H1 (cell line): Measurements from ENCODE around the gene PTX4.

Experiments used
- EGR1 ChIP-seq: IDR thresholded peaks from 2 replicates; pipeline ENCODE4 v1.6.1; 2011; ENCODE audit warnings: low read depth, low read length, borderline replicate concordance
- HDAC2 ChIP-seq, 2 experiments: fragments of 300-600 bp in 1 of 2; sonication (generic) in 1 of 2; IDR thresholded peaks; 2 replicates each; pipeline ENCODE4 v1.6.1; 2011 to 2012; ENCODE audit warnings: low read depth in 2 of 2, low read length in 2 of 2, mild to moderate bottlenecking in 2 of 2, moderate library complexity in 2 of 2, borderline replicate concordance in 1 of 2, inconsistent platforms in 1 of 2
- POLR2A ChIP-seq, 2 experiments: IDR thresholded peaks; 1 replicate in 1 of 2; 2 replicates in 1 of 2; pipeline ENCODE4 v1.6.1; 2011; ENCODE audit warnings: low read depth in 2 of 2, low read length in 2 of 2, mild to moderate bottlenecking in 2 of 2; ENCODE audit errors: control extremely low read depth in 1 of 2
- ZNF274 ChIP-seq: IDR thresholded peaks from 2 replicates; pipeline ENCODE4 v1.7.0; 2012; ENCODE audit warnings: low read length, borderline replicate concordance; ENCODE audit errors: extremely low read depth
- TF ChIP-seq, protein P1 (sequence below), 3 experiments: IDR thresholded peaks; 1 replicate in 2 of 3; 2 replicates in 1 of 3; pipeline versions ENCODE4 v1.5.1 to v1.6.1; 2011; ENCODE audit warnings: low read length in 3 of 3, mild to moderate bottlenecking in 3 of 3, inconsistent platforms in 2 of 3, low read depth in 1 of 3, moderate library complexity in 1 of 3; ENCODE audit not compliant: insufficient read depth in 1 of 3; ENCODE audit errors: control extremely low read depth in 1 of 3

GRCh38 chr16:1474796-1475551, 13.8 kb downstream of the PTX4 start, which contains the start of gene CLCN7:
- TF ChIP-seq ZNF274 (no peak), POLR2A (IDR thresholded peaks at IDR 0.05; ENCODE audit: control extremely low read depth in 1 of 2, low read depth in 2 of 2, low read length in 2 of 2) (peak in 1 of 2 experiments; percentile 86; a peak in 2 of 3 replicates), HDAC2 (IDR thresholded peaks at IDR 0.05; ENCODE audit: borderline replicate concordance in 1 of 2, low read depth in 2 of 2, low read length in 2 of 2) (peak in 1 of 2 experiments; percentile 78; a peak in 2 of 4 replicates), EGR1 (peak; percentile 39; the same call in 1 of the 2 replicates)
- TF ChIP-seq, protein P1, sequence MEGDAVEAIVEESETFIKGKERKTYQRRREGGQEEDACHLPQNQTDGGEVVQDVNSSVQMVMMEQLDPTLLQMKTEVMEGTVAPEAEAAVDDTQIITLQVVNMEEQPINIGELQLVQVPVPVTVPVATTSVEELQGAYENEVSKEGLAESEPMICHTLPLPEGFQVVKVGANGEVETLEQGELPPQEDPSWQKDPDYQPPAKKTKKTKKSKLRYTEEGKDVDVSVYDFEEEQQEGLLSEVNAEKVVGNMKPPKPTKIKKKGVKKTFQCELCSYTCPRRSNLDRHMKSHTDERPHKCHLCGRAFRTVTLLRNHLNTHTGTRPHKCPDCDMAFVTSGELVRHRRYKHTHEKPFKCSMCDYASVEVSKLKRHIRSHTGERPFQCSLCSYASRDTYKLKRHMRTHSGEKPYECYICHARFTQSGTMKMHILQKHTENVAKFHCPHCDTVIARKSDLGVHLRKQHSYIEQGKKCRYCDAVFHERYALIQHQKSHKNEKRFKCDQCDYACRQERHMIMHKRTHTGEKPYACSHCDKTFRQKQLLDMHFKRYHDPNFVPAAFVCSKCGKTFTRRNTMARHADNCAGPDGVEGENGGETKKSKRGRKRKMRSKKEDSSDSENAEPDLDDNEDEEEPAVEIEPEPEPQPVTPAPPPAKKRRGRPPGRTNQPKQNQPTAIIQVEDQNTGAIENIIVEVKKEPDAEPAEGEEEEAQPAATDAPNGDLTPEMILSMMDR (IDR thresholded peaks at IDR 0.05; ENCODE audit: control extremely low read depth in 1 of 3, insufficient read depth in 1 of 3, low read depth in 1 of 3, low read length in 3 of 3), result no peak
